HuH-7.5 (cell line): ENCODE measurements around the gene PRODH2.
"Not testable (repeated sequence)": the region's sequence is repeated elsewhere in the genome, so short reads cannot be mapped to it uniquely, and the experiment has no call there.

Experiments
- DNase-seq: peaks from one replicate; pipeline ENCODE4 v3.0.0; 2011; ENCODE audit warnings: low spot score

The PRODH2 gene

GRCh38 chr19:35843676-35844481 is 31.2 kb upstream of the PRODH2 start:
- DNase-seq, result no peak

GRCh38 chr19:35842666-35843272 is 30.1 kb upstream of the PRODH2 start:
- DNase-seq, result no peak

GRCh38 chr19:35841961-35842595 is 29.4 kb upstream of the PRODH2 start:
- no peak for DNase-seq

- DNase-seq, result not testable (repeated sequence)
These were observed 23.5 kb upstream of the PRODH2 start for GRCh38 chr19:35836096-35836495.

GRCh38 chr19:35833972-35834371 is 21.3 kb upstream of the PRODH2 start:
- DNase-seq, result no peak

GRCh38 chr19:35832054-35832453 is 19.4 kb upstream of the PRODH2 start:
- no peak for DNase-seq

GRCh38 chr19:35830986-35831385 is 18.3 kb upstream of the PRODH2 start:
- no peak for DNase-seq

GRCh38 chr19:35828692-35829301 is 16.2 kb upstream of the PRODH2 start:
- peak; percentile 62 for DNase-seq

GRCh38 chr19:35824150-35824549 is 11.5 kb upstream of the PRODH2 start:
- DNase-seq, result no peak

GRCh38 chr19:35822579-35822978 is 9.9 kb upstream of the PRODH2 start:
- DNase-seq, result no peak

- no peak for DNase-seq
These were observed 5.8 kb upstream of the PRODH2 start for GRCh38 chr19:35818445-35818844.

GRCh38 chr19:35816846-35817245 is 4.2 kb upstream of the PRODH2 start:
- no peak for DNase-seq

- no peak for DNase-seq
These were observed 3.6 kb upstream of the PRODH2 start for GRCh38 chr19:35816262-35816661.

GRCh38 chr19:35813043-35813890 is 622 bp upstream of the PRODH2 start:
- DNase-seq, result no peak

- no peak for DNase-seq
These were observed 1.1 kb downstream of the PRODH2 start for GRCh38 chr19:35811317-35812219.

GRCh38 chr19:35807633-35808032 is 5.0 kb downstream of the PRODH2 start:
- DNase-seq, result no peak

GRCh38 chr19:35806597-35806996 is 6.0 kb downstream of the PRODH2 start:
- DNase-seq, result no peak

- no peak for DNase-seq
These were observed 7.0 kb downstream of the PRODH2 start for GRCh38 chr19:35805526-35806102.

- no peak for DNase-seq
These were observed 10.8 kb downstream of the PRODH2 start for GRCh38 chr19:35801828-35802227.

- no peak for DNase-seq
These were observed 15.0 kb downstream of the PRODH2 start for GRCh38 chr19:35797663-35798062.
